ENCODE measurements around the gene WBP4. TPM values are rescaled to one million over a fixed set of nuclear protein-coding genes. Genes with fewer than 3 reads are reported as not detected.
"Not testable (repeated sequence)": the region's sequence is repeated elsewhere in the genome, so short reads cannot be mapped to it uniquely, and the experiment has no call there.

WBP4 gene
- total RNA-seq, 1 donor from 2014 or later, result 8.7 TPM

- intact Hi-C loops (cut with micrococcal nuclease), result not testable (repeated sequence)
Observed at GRCh38 chr13:41042419-41042818, 18.9 kb upstream of the WBP4 start.

GRCh38 chr13:41048640-41049039 is 12.7 kb upstream of the WBP4 start:
- intact Hi-C loops (cut with micrococcal nuclease), result no loop called here

GRCh38 chr13:41049480-41050440 is 11.5 kb upstream of the WBP4 start:
- intact Hi-C loops (cut with micrococcal nuclease), result loop anchor here (10.0 kb wide), 1 partner anchor 1065 kb away; no protein-coding TSS in a partner anchor

- intact Hi-C loops (cut with micrococcal nuclease), result loop anchor here (10.0 kb wide), 1 partner anchor 1062 kb away; no protein-coding TSS in a partner anchor
Observed at GRCh38 chr13:41052441-41052840, 8.9 kb upstream of the WBP4 start.

- intact Hi-C loops (cut with micrococcal nuclease), result loop anchor here (10.0 kb wide), 1 partner anchor 1061 kb away; no protein-coding TSS in a partner anchor
Observed at GRCh38 chr13:41053384-41053826, 7.9 kb upstream of the WBP4 start.

GRCh38 chr13:41054212-41054877 is 7.0 kb upstream of the WBP4 start:
- intact Hi-C loops (cut with micrococcal nuclease), result loop anchor here (1.0 to 10.0 kb wide), 2 partner anchors 168 to 1060 kb away; no protein-coding TSS in a partner anchor

GRCh38 chr13:41054919-41055619 is 6.2 kb upstream of the WBP4 start:
- intact Hi-C loops (cut with micrococcal nuclease), result loop anchor here (1.0 to 10.0 kb wide), 2 partner anchors 167 to 1060 kb away; no protein-coding TSS in a partner anchor

GRCh38 chr13:41056194-41056593 is 5.1 kb upstream of the WBP4 start:
- intact Hi-C loops (cut with micrococcal nuclease), result loop anchor here (10.0 kb wide), 1 partner anchor 1059 kb away; no protein-coding TSS in a partner anchor

- intact Hi-C loops (cut with micrococcal nuclease), result loop anchor here (10.0 kb wide), 1 partner anchor 1058 kb away; no protein-coding TSS in a partner anchor
Observed at GRCh38 chr13:41056826-41057711, 4.2 kb upstream of the WBP4 start.

GRCh38 chr13:41058295-41059070 is 2.8 kb upstream of the WBP4 start:
- intact Hi-C loops (cut with micrococcal nuclease), result loop anchor here (10.0 kb wide), 1 partner anchor 1056 kb away; no protein-coding TSS in a partner anchor

GRCh38 chr13:41059456-41060081 is 1.7 kb upstream of the WBP4 start:
- intact Hi-C loops (cut with micrococcal nuclease), result loop anchor here (1.0 to 10.0 kb wide), 8 partner anchors 75 to 1211 kb away; partner anchors contain the start of genes MTRF1 and NAA16

GRCh38 chr13:41060082-41060723 is 1.1 kb upstream of the WBP4 start:
- intact Hi-C loops (cut with micrococcal nuclease), result loop anchor here (1.0 to 5.0 kb wide), 7 partner anchors 76 to 1211 kb away; partner anchors contain the start of genes MTRF1 and NAA16

- intact Hi-C loops (cut with micrococcal nuclease), result loop anchor here (1.0 to 5.0 kb wide), 11 partner anchors 41 to 1210 kb away; partner anchors contain the start of genes ELF1, KBTBD6, KBTBD7 and MRPS31
Observed at GRCh38 chr13:41060724-41061074, 610 bp upstream of the WBP4 start.

- intact Hi-C loops (cut with micrococcal nuclease), result loop anchor here (1.0 to 5.0 kb wide), 9 partner anchors 43 to 1209 kb away; partner anchors contain the start of genes ELF1, KBTBD6, KBTBD7 and MRPS31
Observed at GRCh38 chr13:41061914-41062837, 867 bp downstream of the WBP4 start.

GRCh38 chr13:41064493-41064892 is 3.2 kb downstream of the WBP4 start:
- intact Hi-C loops (cut with micrococcal nuclease), result loop anchor here (5.0 kb wide), 1 partner anchor 198 kb away; the partner anchor contains the start of gene MTRF1

GRCh38 chr13:41065078-41065477 is 3.8 kb downstream of the WBP4 start:
- intact Hi-C loops (cut with micrococcal nuclease), result no loop called here

GRCh38 chr13:41074523-41074922 is 13.2 kb downstream of the WBP4 start:
- intact Hi-C loops (cut with micrococcal nuclease), result no loop called here

Measured in T-helper 2 cell treated with Interferon-gamma antibody and Interleukin-4, amounts not matched to agents 100 ng/mL and 5 ng/mL, for 36 hours (primary cell).